IMR-90 (cell line): ENCODE measurements around the gene RASSF7.

Source experiments
- CEBPB ChIP-seq: IDR thresholded peaks from 2 replicates; pipeline ENCODE4 v1.6.1; 2012; ENCODE audit warnings: low read depth, low read length, improper control_type of control experiment
- CTCF ChIP-seq: conservative IDR thresholded peaks from 2 replicates; pipeline ENCODE4 v1.5.1; 2012; ENCODE audit warnings: mild to moderate bottlenecking, low read depth, low read length, improper control_type of control experiment
- POLR2A ChIP-seq: IDR thresholded peaks from 2 replicates; pipeline ENCODE4 v1.6.1; 2012; ENCODE audit warnings: mild to moderate bottlenecking, low read depth, low read length
- USF2 ChIP-seq: fragments of 150-350 bp; IDR thresholded peaks from 2 replicates; pipeline ENCODE4 v1.6.1; 2017; ENCODE audit warnings: mild to moderate bottlenecking, antibody characterized with exemption, low read length, low read depth

GRCh38 chr11:563066-563811 lies 2.5 kb downstream of the RASSF7 start:
- no peak for TF ChIP-seq CEBPB
- TF ChIP-seq CTCF = no peak
- TF ChIP-seq POLR2A = no peak
- no peak for TF ChIP-seq USF2
